ENCODE data around the gene SCPEP1.

- no peak for TF ChIP-seq POLR2AphosphoS5 (IDR thresholded peaks at IDR 0.05; ENCODE audit: low read depth, low read length)
- no peak for TF ChIP-seq TAF1 (IDR thresholded peaks at IDR 0.05; ENCODE audit: borderline replicate concordance, insufficient read depth, low read length)
Observed at GRCh38 chr17:57045868-57046704, 68.2 kb downstream of the SCPEP1 start.

Data from PFSK-1 (cell line).